ENCODE data around the gene WASHC4.
"Not testable (repeated sequence)": the region's sequence is repeated elsewhere in the genome, so short reads cannot be mapped to it uniquely, and the experiment has no call there.

The WASHC4 gene

GRCh38 chr12:105091476-105092206, 15.9 kb upstream of the WASHC4 start:
- no peaks in the 10 kb centered on the region for H3K4me1 ChIP-seq (ENCODE audit: insufficient read depth, low read length, severe bottlenecking)
- H3K27ac ChIP-seq (ENCODE audit: low read depth, low read length, poor library complexity, severe bottlenecking) = no peak overlapping the region
- no peak overlapping the region for H3K4me2 ChIP-seq (ENCODE audit: low read length)
- H3K36me3 ChIP-seq (ENCODE audit: insufficient read depth, low read length) = no peaks in the 10 kb centered on the region
- H2AFZ ChIP-seq (ENCODE audit: low read length) = no peak overlapping the region
- no peaks in the 10 kb centered on the region for H3F3A ChIP-seq (ENCODE audit: insufficient read depth, low read length)
- no peaks in the 10 kb centered on the region for H3K27me3 ChIP-seq (ENCODE audit: insufficient read depth, low read length)
- no peaks in the 10 kb centered on the region for H4K20me1 ChIP-seq (ENCODE audit: insufficient read depth, low read length)
- H3K9ac ChIP-seq (ENCODE audit: low read length) = no peak overlapping the region
- no peaks in the 10 kb centered on the region for H3K9me2 ChIP-seq (ENCODE audit: low read depth, low read length)
- no peaks in the 10 kb centered on the region for H3K9me3 ChIP-seq (ENCODE audit: low read length)
- no peak overlapping the region for H3K4me3 ChIP-seq (ENCODE audit: low read depth, low read length, poor library complexity, severe bottlenecking)
- TF ChIP-seq, protein P1, sequence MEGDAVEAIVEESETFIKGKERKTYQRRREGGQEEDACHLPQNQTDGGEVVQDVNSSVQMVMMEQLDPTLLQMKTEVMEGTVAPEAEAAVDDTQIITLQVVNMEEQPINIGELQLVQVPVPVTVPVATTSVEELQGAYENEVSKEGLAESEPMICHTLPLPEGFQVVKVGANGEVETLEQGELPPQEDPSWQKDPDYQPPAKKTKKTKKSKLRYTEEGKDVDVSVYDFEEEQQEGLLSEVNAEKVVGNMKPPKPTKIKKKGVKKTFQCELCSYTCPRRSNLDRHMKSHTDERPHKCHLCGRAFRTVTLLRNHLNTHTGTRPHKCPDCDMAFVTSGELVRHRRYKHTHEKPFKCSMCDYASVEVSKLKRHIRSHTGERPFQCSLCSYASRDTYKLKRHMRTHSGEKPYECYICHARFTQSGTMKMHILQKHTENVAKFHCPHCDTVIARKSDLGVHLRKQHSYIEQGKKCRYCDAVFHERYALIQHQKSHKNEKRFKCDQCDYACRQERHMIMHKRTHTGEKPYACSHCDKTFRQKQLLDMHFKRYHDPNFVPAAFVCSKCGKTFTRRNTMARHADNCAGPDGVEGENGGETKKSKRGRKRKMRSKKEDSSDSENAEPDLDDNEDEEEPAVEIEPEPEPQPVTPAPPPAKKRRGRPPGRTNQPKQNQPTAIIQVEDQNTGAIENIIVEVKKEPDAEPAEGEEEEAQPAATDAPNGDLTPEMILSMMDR (IDR thresholded peaks at IDR 0.05; ENCODE audit: low read length) = no peak
- H3K79me2 ChIP-seq (ENCODE audit: insufficient read depth, low read length) = no peaks in the 10 kb centered on the region

GRCh38 chr12:105092336-105092735, 15.2 kb upstream of the WASHC4 start:
- no peak overlapping the region for H2AFZ ChIP-seq (ENCODE audit: low read length)
- no peak overlapping the region for H3K4me2 ChIP-seq (ENCODE audit: low read length)
- no peaks in the 10 kb centered on the region for H3K27me3 ChIP-seq (ENCODE audit: insufficient read depth, low read length)
- H3K4me3 ChIP-seq (ENCODE audit: low read depth, low read length, poor library complexity, severe bottlenecking) = no peak overlapping the region
- H3K4me1 ChIP-seq (ENCODE audit: insufficient read depth, low read length, severe bottlenecking) = no peaks in the 10 kb centered on the region
- no peaks in the 10 kb centered on the region for H3K79me2 ChIP-seq (ENCODE audit: insufficient read depth, low read length)
- no peak for TF ChIP-seq EZH2 (IDR thresholded peaks at IDR 0.05; ENCODE audit: borderline replicate concordance, low read length)
- TF ChIP-seq, protein P1 (IDR thresholded peaks at IDR 0.05; ENCODE audit: low read length) = no peak
- no peaks in the 10 kb centered on the region for H3K36me3 ChIP-seq (ENCODE audit: insufficient read depth, low read length)
- H4K20me1 ChIP-seq (ENCODE audit: insufficient read depth, low read length) = no peaks in the 10 kb centered on the region
- H3K9ac ChIP-seq (ENCODE audit: low read length) = no peak overlapping the region
- H3K27ac ChIP-seq (ENCODE audit: low read depth, low read length, poor library complexity, severe bottlenecking) = no peak overlapping the region
- no peaks in the 10 kb centered on the region for H3K9me3 ChIP-seq (ENCODE audit: low read length)
- H3F3A ChIP-seq (ENCODE audit: insufficient read depth, low read length) = no peaks in the 10 kb centered on the region
- H3K9me2 ChIP-seq (ENCODE audit: low read depth, low read length) = no peaks in the 10 kb centered on the region

DNA sequence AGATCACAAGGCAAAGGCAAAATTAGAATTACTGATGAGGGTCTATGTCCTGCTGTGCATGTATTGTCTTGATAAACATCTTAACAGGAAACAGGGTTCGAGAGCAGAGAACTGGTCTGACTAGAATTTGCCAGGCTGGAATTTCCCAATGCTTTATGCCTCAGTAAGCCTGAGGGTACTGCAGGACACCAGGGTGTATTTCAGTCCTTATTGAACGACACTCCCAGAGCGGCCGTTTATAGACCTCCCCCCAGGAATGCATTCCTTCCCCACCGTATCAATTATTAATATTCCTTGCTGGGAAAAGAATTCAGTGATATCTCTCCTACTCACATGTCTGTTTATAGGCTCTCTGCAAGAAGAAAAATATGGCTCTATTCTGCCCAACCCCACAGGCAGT, 12.2 kb upstream of the WASHC4 start:
- not testable (repeated sequence) for H4K20me1 ChIP-seq (ENCODE audit: insufficient read depth, low read length); H3K9me3 ChIP-seq (ENCODE audit: low read length); H3K79me2 ChIP-seq (ENCODE audit: insufficient read depth, low read length); H3K4me2 ChIP-seq (ENCODE audit: low read length); H3K27me3 ChIP-seq (ENCODE audit: insufficient read depth, low read length); H3F3A ChIP-seq (ENCODE audit: insufficient read depth, low read length); H3K9ac ChIP-seq (ENCODE audit: low read length); H3K9me2 ChIP-seq (ENCODE audit: low read depth, low read length); H2AFZ ChIP-seq (ENCODE audit: low read length); H3K27ac ChIP-seq (ENCODE audit: low read depth, low read length, poor library complexity, severe bottlenecking); H3K4me3 ChIP-seq (ENCODE audit: low read depth, low read length, poor library complexity, severe bottlenecking); H3K36me3 ChIP-seq (ENCODE audit: insufficient read depth, low read length); H3K4me1 ChIP-seq (ENCODE audit: insufficient read depth, low read length, severe bottlenecking)

GRCh38 chr12:105099356-105099755, 8.2 kb upstream of the WASHC4 start:
- TF ChIP-seq, protein P1 (IDR thresholded peaks at IDR 0.05; ENCODE audit: low read length) = no peak
- TF ChIP-seq EZH2 (IDR thresholded peaks at IDR 0.05; ENCODE audit: borderline replicate concordance, low read length) = no peak
- Histone ChIP-seq H3K4me3 (ENCODE audit: low read depth, low read length, poor library complexity, severe bottlenecking) (no peak overlapping the region), H3K9me2 (ENCODE audit: low read depth, low read length) (no peaks in the 10 kb centered on the region), H2AFZ (ENCODE audit: low read length) (no peak overlapping the region), H3K4me1 (ENCODE audit: insufficient read depth, low read length, severe bottlenecking) (no peaks in the 10 kb centered on the region), H3K27me3 (ENCODE audit: insufficient read depth, low read length) (no peaks in the 10 kb centered on the region), H3K9ac (ENCODE audit: low read length) (no peak overlapping the region), H3K9me3 (ENCODE audit: low read length) (no peaks in the 10 kb centered on the region), H3K4me2 (ENCODE audit: low read length) (no peak overlapping the region), H3K27ac (ENCODE audit: low read depth, low read length, poor library complexity, severe bottlenecking) (no peak overlapping the region), H3F3A (ENCODE audit: insufficient read depth, low read length) (no peaks in the 10 kb centered on the region), H3K79me2 (ENCODE audit: insufficient read depth, low read length) (no peaks in the 10 kb centered on the region), H3K36me3 (ENCODE audit: insufficient read depth, low read length) (no peaks in the 10 kb centered on the region), H4K20me1 (ENCODE audit: insufficient read depth, low read length) (no peaks in the 10 kb centered on the region)
